ENCODE measurements around the gene TMEM41B. TPM values are rescaled to one million over a fixed set of nuclear protein-coding genes. Genes with fewer than 3 reads are reported as not detected.
A peak's percentile ranks its signal among the peaks of the same experiment; 100 is the strongest.

The TMEM41B gene
- total RNA-seq, 1 donor from 2014 or later = 43.6 TPM

GRCh38 chr11:9315078-9315688 is 790 bp upstream of the TMEM41B start:
- H3K36me3 Mint-ChIP-seq (ENCODE audit: unreplicated experiment) = no peaks in the 10 kb centered on the region
- TF ChIP-seq, protein P1, sequence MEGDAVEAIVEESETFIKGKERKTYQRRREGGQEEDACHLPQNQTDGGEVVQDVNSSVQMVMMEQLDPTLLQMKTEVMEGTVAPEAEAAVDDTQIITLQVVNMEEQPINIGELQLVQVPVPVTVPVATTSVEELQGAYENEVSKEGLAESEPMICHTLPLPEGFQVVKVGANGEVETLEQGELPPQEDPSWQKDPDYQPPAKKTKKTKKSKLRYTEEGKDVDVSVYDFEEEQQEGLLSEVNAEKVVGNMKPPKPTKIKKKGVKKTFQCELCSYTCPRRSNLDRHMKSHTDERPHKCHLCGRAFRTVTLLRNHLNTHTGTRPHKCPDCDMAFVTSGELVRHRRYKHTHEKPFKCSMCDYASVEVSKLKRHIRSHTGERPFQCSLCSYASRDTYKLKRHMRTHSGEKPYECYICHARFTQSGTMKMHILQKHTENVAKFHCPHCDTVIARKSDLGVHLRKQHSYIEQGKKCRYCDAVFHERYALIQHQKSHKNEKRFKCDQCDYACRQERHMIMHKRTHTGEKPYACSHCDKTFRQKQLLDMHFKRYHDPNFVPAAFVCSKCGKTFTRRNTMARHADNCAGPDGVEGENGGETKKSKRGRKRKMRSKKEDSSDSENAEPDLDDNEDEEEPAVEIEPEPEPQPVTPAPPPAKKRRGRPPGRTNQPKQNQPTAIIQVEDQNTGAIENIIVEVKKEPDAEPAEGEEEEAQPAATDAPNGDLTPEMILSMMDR (IDR thresholded peaks at IDR 0.05; ENCODE audit: partially characterized antibody, unreplicated experiment) = no peak
- peaks cover 14% of the 10 kb centered on the region for H3K4me1 Mint-ChIP-seq (ENCODE audit: low read depth, unreplicated experiment)
- peaks cover 3% of the 10 kb centered on the region for H3K27me3 Mint-ChIP-seq (ENCODE audit: unreplicated experiment)
- peak; percentile 21 for DNase-seq
- peaks cover 9% of the 10 kb centered on the region for H3K9me3 Mint-ChIP-seq (ENCODE audit: unreplicated experiment)
- peak overlapping the region; percentile 86 for H3K4me3 Mint-ChIP-seq (ENCODE audit: unreplicated experiment)
- peak overlapping the region; percentile 99 for H3K27ac Mint-ChIP-seq (ENCODE audit: unreplicated experiment)

DNA sequence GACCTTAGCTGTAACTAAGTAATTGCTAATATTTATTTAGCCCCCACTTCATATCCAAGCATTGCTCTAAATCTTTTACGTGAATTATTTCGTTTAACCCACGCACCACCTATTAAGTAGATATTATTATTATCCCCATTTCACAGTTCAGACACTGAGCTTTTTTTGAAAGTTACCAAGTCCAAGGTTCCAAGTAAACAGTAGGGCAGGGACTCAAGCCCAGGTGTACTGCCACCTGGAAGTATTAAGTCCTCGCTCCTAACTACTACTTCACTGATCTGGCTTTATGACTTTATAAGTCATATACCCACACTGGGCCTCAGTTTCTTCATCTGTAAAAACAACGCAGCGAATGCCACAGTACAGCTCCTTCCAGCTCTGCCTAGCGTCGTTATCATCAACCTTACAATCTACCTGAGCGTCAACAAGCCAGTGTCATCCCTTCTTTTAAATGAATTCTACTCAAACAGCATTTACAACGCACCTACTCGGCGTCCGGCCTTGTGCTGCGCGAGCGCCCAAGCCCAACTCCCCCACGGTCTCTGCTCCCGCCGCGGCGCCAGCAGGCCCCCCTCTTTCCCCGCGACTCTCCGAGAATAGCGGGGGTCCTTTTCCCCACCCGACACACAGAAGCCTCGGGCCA is 624 bp downstream of the TMEM41B start:
- Mint-ChIP-seq H3K9me3 (ENCODE audit: unreplicated experiment) (peaks cover 8% of the 10 kb centered on the region), H3K36me3 (ENCODE audit: unreplicated experiment) (no peaks in the 10 kb centered on the region), H3K4me3 (ENCODE audit: unreplicated experiment) (peak overlapping the region; percentile 96), H3K27ac (ENCODE audit: unreplicated experiment) (peak overlapping the region; percentile 95), H3K27me3 (ENCODE audit: unreplicated experiment) (peaks cover 3% of the 10 kb centered on the region), H3K4me1 (ENCODE audit: low read depth, unreplicated experiment) (peaks cover 14% of the 10 kb centered on the region)
- DNase-seq = no peak
- TF ChIP-seq, protein P1 (IDR thresholded peaks at IDR 0.05; ENCODE audit: partially characterized antibody, unreplicated experiment) = no peak

DNA sequence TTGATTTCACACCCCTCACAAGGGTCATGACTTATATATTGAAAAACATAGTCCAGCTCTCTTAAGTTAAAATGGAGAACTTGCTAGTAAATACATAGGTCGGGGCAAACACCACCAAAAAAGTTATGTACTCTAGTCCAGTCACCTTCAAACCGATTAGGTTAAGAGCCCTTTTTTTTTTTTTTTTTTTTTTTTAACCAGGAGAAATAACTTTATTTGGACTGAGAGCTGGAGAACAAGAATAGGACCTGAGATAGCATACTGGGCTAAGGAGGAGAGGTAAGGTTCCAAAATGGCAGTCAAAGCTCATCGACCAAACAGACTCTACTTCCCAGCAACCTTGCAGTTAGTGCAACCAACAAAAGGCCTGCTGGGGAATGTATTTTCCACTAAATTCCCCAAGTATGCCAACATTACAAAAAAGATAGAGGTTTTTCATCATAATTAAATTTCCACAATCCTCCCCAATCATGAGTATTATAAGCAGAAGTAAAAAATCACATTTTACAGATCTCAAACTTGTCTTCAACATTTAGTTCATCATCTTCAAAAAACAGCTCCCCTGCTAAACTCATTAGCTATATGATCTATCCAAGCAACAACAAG is 3.8 kb downstream of the TMEM41B start:
- Mint-ChIP-seq H3K4me1 (ENCODE audit: low read depth, unreplicated experiment) (peaks cover 10% of the 10 kb centered on the region), H3K27me3 (ENCODE audit: unreplicated experiment) (peaks cover 5% of the 10 kb centered on the region), H3K9me3 (ENCODE audit: unreplicated experiment) (peaks cover 15% of the 10 kb centered on the region), H3K27ac (ENCODE audit: unreplicated experiment) (no peak overlapping the region), H3K4me3 (ENCODE audit: unreplicated experiment) (peak overlapping the region; percentile 10), H3K36me3 (ENCODE audit: unreplicated experiment) (peaks cover 6% of the 10 kb centered on the region)
- TF ChIP-seq, protein P1 (IDR thresholded peaks at IDR 0.05; ENCODE audit: partially characterized antibody, unreplicated experiment) = no peak
- no peak for DNase-seq

DNA sequence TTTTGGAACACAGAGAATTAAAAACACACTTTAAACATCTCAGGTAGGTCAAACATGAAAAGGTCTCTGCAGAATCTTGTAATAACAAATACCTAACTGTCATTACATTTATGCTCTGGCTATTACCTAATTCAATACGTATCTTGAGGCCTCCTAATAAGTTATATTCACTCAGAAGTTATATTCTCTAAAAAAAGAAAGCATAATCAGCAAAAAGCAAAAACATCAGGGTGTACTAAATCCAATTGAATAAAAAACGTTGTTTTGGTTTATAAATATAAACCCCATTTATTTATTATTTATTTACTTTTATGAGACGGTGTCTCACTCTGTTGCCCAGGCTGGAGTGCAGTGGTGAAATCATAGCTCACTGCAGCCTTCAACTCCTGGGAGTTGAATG is 10.2 kb downstream of the TMEM41B start:
- DNase-seq = no peak
- Mint-ChIP-seq H3K4me1 (ENCODE audit: low read depth, unreplicated experiment) (no peaks in the 10 kb centered on the region), H3K9me3 (ENCODE audit: unreplicated experiment) (peaks cover 7% of the 10 kb centered on the region), H3K27ac (ENCODE audit: unreplicated experiment) (no peak overlapping the region), H3K27me3 (ENCODE audit: unreplicated experiment) (peaks cover 2% of the 10 kb centered on the region), H3K4me3 (ENCODE audit: unreplicated experiment) (no peak overlapping the region), H3K36me3 (ENCODE audit: unreplicated experiment) (peaks cover 6% of the 10 kb centered on the region)
- TF ChIP-seq, protein P1 (IDR thresholded peaks at IDR 0.05; ENCODE audit: partially characterized antibody, unreplicated experiment) = no peak

GRCh38 chr11:9302448-9302847 is 11.9 kb downstream of the TMEM41B start:
- no peak for DNase-seq
- no peak overlapping the region for H3K27ac Mint-ChIP-seq (ENCODE audit: unreplicated experiment)
- H3K36me3 Mint-ChIP-seq (ENCODE audit: unreplicated experiment) = no peaks in the 10 kb centered on the region
- H3K9me3 Mint-ChIP-seq (ENCODE audit: unreplicated experiment) = peaks cover 3% of the 10 kb centered on the region
- no peaks in the 10 kb centered on the region for H3K4me1 Mint-ChIP-seq (ENCODE audit: low read depth, unreplicated experiment)
- TF ChIP-seq, protein P1 (IDR thresholded peaks at IDR 0.05; ENCODE audit: partially characterized antibody, unreplicated experiment) = no peak
- H3K27me3 Mint-ChIP-seq (ENCODE audit: unreplicated experiment) = peaks cover 2% of the 10 kb centered on the region
- no peak overlapping the region for H3K4me3 Mint-ChIP-seq (ENCODE audit: unreplicated experiment)

Measured in glutamatergic neuron (in vitro differentiated cells).